Measurements from ENCODE around the gene TEAD1.

GRCh38 chr11:12808519-12808918, 134.3 kb downstream of the TEAD1 start:
- TF ChIP-seq EP300 (IDR thresholded peaks at IDR 0.05; ENCODE audit: low read depth) (no peak), CTCF (IDR thresholded peaks at IDR 0.05) (no peak)
